WTC11 (cell line): ENCODE measurements around the gene LSM7. TPM values are rescaled to one million over a fixed set of nuclear protein-coding genes. Genes with fewer than 3 reads are reported as not detected.

Source experiments
- ATAC-seq: fragments of 200-7000 bp; cut with Tn5 transposase; 2 replicates; pipeline ENCODE4 v1.10.0; 2021; ENCODE audit warnings: mild to moderate bottlenecking, moderate library complexity
- CTCF ChIA-PET: fragments of 300-600 bp; sonication (Branson Sonifier 250); formaldehyde crosslinking; loops from one replicate; lab custom pipeline; 2021; ENCODE audit warnings: antibody characterized with exemption; lab: Charles Lee
- POLR2A ChIA-PET: fragments of 350-600 bp; sonication (Branson Sonifier 250); formaldehyde crosslinking; loops from one replicate; lab custom pipeline; 2021; ENCODE audit warnings: antibody characterized with exemption; lab: Charles Lee
- DNase-seq: peaks from one replicate; pipeline ENCODE4 v3.0.0; 2021; ENCODE audit warnings: low spot score
- H3K27ac Mint-ChIP-seq: 2 replicates; pipeline ENCODE4 v1.8.0; 2021; ENCODE audit warnings: mixed read lengths
- H3K27me3 Mint-ChIP-seq: 2 replicates; pipeline ENCODE4 v1.8.0; 2021; ENCODE audit warnings: low read depth, mild to moderate bottlenecking, moderate library complexity, mixed read lengths
- H3K36me3 Mint-ChIP-seq: 2 replicates; pipeline ENCODE4 v1.8.0; 2021; ENCODE audit warnings: mixed read lengths
- H3K4me1 Mint-ChIP-seq: 2 replicates; pipeline ENCODE4 v1.8.0; 2022; ENCODE audit warnings: mixed read lengths
- H3K4me3 Mint-ChIP-seq: 2 replicates; pipeline ENCODE4 v1.8.0; 2021; ENCODE audit warnings: mild to moderate bottlenecking, moderate library complexity, mixed read lengths
- H3K9me3 Mint-ChIP-seq: 2 replicates; pipeline ENCODE4 v1.8.0; 2021; ENCODE audit warnings: mixed read lengths
- CBFB ChIP-seq: sonication (generic); formaldehyde crosslinking; IDR thresholded peaks from 2 replicates; pipeline ENCODE4 v1.8.1; 2022; ENCODE audit warnings: mild to moderate bottlenecking, low read depth, missing genetic modification reagents
- FOXK1 ChIP-seq: sonication (generic); formaldehyde crosslinking; IDR thresholded peaks from 2 replicates; pipeline ENCODE4 v1.8.0; 2022; ENCODE audit warnings: mild to moderate bottlenecking, moderate library complexity, missing genetic modification reagents
- GABPB1 ChIP-seq: sonication (generic); formaldehyde crosslinking; IDR thresholded peaks from 2 replicates; pipeline ENCODE4 v1.8.1; 2023; ENCODE audit warnings: mild to moderate bottlenecking, missing genetic modification reagents
- JUN ChIP-seq: sonication (generic); formaldehyde crosslinking; IDR thresholded peaks from 2 replicates; pipeline ENCODE4 v1.8.0; 2023; ENCODE audit warnings: mild to moderate bottlenecking, missing genetic modification reagents
- KAT7 ChIP-seq: sonication (generic); formaldehyde crosslinking; IDR thresholded peaks from 2 replicates; pipeline ENCODE4 v1.8.1; 2023; ENCODE audit warnings: missing genetic modification reagents, mild to moderate bottlenecking, borderline replicate concordance
- NFE2L1 ChIP-seq: sonication (generic); formaldehyde crosslinking; IDR thresholded peaks from 2 replicates; pipeline ENCODE4 v1.8.1; 2023; ENCODE audit warnings: missing genetic modification reagents
- SP1 ChIP-seq: sonication (generic); formaldehyde crosslinking; conservative IDR thresholded peaks from 2 replicates; pipeline ENCODE4 v1.8.1; 2022; ENCODE audit warnings: missing genetic modification reagents
- ZNF121 ChIP-seq: sonication (generic); formaldehyde crosslinking; IDR thresholded peaks from 2 replicates; pipeline ENCODE4 v1.8.0; 2023; ENCODE audit warnings: missing genetic modification reagents
- ZNF219 ChIP-seq: sonication (generic); formaldehyde crosslinking; IDR thresholded peaks from 2 replicates; pipeline ENCODE4 v1.8.0; 2023; ENCODE audit warnings: missing genetic modification reagents, mild to moderate bottlenecking, borderline replicate concordance
- ZNF416 ChIP-seq: fragments of 250-450 bp; sonication (Bioruptor Pico); IDR thresholded peaks from 2 replicates; pipeline ENCODE4 v1.9.0; 2021; ENCODE audit warnings: mild to moderate bottlenecking, inconsistent platforms
- ZNF671 ChIP-seq: fragments of 250-450 bp; sonication (Bioruptor Pico); IDR thresholded peaks from 2 replicates; pipeline ENCODE4 v1.8.0; 2021; ENCODE audit warnings: mild to moderate bottlenecking
- total RNA-seq: library from RNA; stranded (reverse); gene quantifications from 3 replicates; pipeline ENCODE4 v1.2.3, GENCODE V29; 2021
- TF ChIP-seq, protein P1 (sequence below): sonication (generic); formaldehyde crosslinking; IDR thresholded peaks from 2 replicates; pipeline ENCODE4 v1.8.0; 2022; ENCODE audit warnings: mild to moderate bottlenecking, missing genetic modification reagents
- TF ChIP-seq, protein P2 (sequence below): sonication (generic); formaldehyde crosslinking; conservative IDR thresholded peaks from 2 replicates; pipeline ENCODE4 v1.8.1; 2023; ENCODE audit warnings: mild to moderate bottlenecking, low read depth, missing genetic modification reagents, moderate library complexity
- TF ChIP-seq, protein P3 (sequence below): sonication (generic); formaldehyde crosslinking; IDR thresholded peaks from 2 replicates; pipeline ENCODE4 v1.8.1; 2022; ENCODE audit warnings: mild to moderate bottlenecking, moderate library complexity, missing genetic modification reagents
- TF ChIP-seq, protein P4 (sequence below): sonication (generic); formaldehyde crosslinking; IDR thresholded peaks from 2 replicates; pipeline ENCODE4 v1.8.0; 2022; ENCODE audit warnings: mild to moderate bottlenecking, missing genetic modification reagents
- TF ChIP-seq, protein P5 (sequence below): fragments of 250-450 bp; sonication (Bioruptor Pico); IDR thresholded peaks from 2 replicates; pipeline ENCODE4 v1.9.0; 2021; ENCODE audit warnings: mild to moderate bottlenecking
- TF ChIP-seq, protein P6 (sequence below): fragments of 250-450 bp; sonication (Bioruptor Pico); IDR thresholded peaks from 2 replicates; pipeline ENCODE4 v2.1.2; 2022; ENCODE audit warnings: mild to moderate bottlenecking, moderate library complexity
- TF ChIP-seq, protein P7 (sequence below): sonication (generic); formaldehyde crosslinking; IDR thresholded peaks from 2 replicates; pipeline ENCODE4 v1.8.1; 2023; ENCODE audit warnings: mild to moderate bottlenecking, missing genetic modification reagents, moderate library complexity
- TF ChIP-seq, protein P8 (sequence below): sonication (generic); formaldehyde crosslinking; IDR thresholded peaks from 2 replicates; pipeline ENCODE4 v1.8.1; 2023; ENCODE audit warnings: mild to moderate bottlenecking, missing genetic modification reagents
- TF ChIP-seq, protein P9 (sequence below): sonication (generic); formaldehyde crosslinking; IDR thresholded peaks from 2 replicates; pipeline ENCODE4 v1.8.0; 2022; ENCODE audit warnings: mild to moderate bottlenecking, missing genetic modification reagents
- TF ChIP-seq, protein P10 (sequence below): sonication (generic); formaldehyde crosslinking; IDR thresholded peaks from 2 replicates; pipeline ENCODE4 v1.8.1; 2022; ENCODE audit warnings: missing genetic modification reagents, borderline replicate concordance

LSM7 gene
- total RNA-seq, 1 experiment from 2014 or later, result 245 TPM

DNA sequence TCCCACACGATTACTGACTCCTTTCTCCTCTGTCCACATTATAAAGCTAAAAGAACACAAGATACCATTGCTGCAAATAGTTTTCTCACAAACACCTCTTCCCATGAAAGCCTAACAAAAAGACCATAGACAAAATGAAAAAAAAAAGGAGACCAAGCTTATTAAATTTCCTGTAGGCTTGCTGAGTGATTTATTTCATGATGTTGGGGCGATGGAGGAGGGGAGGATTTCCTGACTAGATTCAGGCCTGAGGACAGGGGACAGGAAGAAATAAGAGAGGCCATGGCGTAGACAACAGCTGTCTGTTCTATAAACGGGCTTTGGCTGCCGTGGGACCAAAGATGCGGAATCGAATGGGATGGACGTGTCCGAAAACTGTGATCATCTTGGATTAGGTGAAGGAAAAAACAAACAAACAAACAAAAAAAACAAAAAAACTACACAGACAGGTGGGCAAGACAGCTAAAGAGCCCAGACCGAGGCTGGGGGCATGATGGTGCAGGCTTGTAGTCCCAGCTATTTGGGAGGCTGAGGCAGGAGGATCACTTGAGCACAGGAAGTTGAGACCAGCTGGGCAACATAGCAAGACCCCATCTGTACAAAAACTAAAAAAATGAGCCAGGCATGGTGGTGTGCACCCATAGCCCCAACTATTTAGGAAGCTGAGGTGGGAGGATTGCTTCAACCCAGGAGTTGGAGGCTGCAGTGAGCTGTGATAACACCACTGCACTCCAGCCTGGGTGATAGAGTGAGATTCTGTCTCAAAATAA is 37.0 kb upstream of the LSM7 start:
- TF ChIP-seq CBFB (no peak), GABPB1 (no peak), ZNF671 (CRISPR knock-in tag) (no peak), ZNF121 (CRISPR knock-in tag) (peak; percentile 65; the same call in 1 of the 2 replicates)
- TF ChIP-seq, protein P1, sequence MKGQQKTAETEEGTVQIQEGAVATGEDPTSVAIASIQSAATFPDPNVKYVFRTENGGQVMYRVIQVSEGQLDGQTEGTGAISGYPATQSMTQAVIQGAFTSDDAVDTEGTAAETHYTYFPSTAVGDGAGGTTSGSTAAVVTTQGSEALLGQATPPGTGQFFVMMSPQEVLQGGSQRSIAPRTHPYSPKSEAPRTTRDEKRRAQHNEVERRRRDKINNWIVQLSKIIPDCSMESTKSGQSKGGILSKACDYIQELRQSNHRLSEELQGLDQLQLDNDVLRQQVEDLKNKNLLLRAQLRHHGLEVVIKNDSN (CRISPR knock-in tag), result no peak
- TF ChIP-seq, protein P2, sequence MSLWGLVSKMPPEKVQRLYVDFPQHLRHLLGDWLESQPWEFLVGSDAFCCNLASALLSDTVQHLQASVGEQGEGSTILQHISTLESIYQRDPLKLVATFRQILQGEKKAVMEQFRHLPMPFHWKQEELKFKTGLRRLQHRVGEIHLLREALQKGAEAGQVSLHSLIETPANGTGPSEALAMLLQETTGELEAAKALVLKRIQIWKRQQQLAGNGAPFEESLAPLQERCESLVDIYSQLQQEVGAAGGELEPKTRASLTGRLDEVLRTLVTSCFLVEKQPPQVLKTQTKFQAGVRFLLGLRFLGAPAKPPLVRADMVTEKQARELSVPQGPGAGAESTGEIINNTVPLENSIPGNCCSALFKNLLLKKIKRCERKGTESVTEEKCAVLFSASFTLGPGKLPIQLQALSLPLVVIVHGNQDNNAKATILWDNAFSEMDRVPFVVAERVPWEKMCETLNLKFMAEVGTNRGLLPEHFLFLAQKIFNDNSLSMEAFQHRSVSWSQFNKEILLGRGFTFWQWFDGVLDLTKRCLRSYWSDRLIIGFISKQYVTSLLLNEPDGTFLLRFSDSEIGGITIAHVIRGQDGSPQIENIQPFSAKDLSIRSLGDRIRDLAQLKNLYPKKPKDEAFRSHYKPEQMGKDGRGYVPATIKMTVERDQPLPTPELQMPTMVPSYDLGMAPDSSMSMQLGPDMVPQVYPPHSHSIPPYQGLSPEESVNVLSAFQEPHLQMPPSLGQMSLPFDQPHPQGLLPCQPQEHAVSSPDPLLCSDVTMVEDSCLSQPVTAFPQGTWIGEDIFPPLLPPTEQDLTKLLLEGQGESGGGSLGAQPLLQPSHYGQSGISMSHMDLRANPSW (CRISPR knock-in tag), result no peak
- TF ChIP-seq, protein P3, sequence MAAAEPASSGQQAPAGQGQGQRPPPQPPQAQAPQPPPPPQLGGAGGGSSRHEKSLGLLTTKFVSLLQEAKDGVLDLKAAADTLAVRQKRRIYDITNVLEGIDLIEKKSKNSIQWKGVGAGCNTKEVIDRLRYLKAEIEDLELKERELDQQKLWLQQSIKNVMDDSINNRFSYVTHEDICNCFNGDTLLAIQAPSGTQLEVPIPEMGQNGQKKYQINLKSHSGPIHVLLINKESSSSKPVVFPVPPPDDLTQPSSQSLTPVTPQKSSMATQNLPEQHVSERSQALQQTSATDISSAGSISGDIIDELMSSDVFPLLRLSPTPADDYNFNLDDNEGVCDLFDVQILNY (CRISPR knock-in tag), result no peak
- TF ChIP-seq, protein P4, sequence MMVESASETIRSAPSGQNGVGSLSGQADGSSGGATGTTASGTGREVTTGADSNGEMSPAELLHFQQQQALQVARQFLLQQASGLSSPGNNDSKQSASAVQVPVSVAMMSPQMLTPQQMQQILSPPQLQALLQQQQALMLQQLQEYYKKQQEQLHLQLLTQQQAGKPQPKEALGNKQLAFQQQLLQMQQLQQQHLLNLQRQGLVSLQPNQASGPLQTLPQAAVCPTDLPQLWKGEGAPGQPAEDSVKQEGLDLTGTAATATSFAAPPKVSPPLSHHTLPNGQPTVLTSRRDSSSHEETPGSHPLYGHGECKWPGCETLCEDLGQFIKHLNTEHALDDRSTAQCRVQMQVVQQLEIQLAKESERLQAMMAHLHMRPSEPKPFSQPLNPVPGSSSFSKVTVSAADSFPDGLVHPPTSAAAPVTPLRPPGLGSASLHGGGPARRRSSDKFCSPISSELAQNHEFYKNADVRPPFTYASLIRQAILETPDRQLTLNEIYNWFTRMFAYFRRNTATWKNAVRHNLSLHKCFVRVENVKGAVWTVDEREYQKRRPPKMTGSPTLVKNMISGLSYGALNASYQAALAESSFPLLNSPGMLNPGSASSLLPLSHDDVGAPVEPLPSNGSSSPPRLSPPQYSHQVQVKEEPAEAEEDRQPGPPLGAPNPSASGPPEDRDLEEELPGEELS (CRISPR knock-in tag), result no peak
- TF ChIP-seq, all 79 proteins: peak for 1
- H3K4me3 Mint-ChIP-seq, result no peak overlapping the region
- POLR2A ChIA-PET, result no interaction called here
- H3K9me3 Mint-ChIP-seq, result no peaks in the 10 kb centered on the region
- peaks cover 3% of the 10 kb centered on the region for H3K27me3 Mint-ChIP-seq
- H3K36me3 Mint-ChIP-seq, result no peaks in the 10 kb centered on the region
- DNase-seq (no peak), ATAC-seq (no peak)
- H3K4me1 Mint-ChIP-seq, result peaks cover 4% of the 10 kb centered on the region
- H3K27ac Mint-ChIP-seq, result no peak overlapping the region
- CTCF ChIA-PET, result no interaction called here

DNA sequence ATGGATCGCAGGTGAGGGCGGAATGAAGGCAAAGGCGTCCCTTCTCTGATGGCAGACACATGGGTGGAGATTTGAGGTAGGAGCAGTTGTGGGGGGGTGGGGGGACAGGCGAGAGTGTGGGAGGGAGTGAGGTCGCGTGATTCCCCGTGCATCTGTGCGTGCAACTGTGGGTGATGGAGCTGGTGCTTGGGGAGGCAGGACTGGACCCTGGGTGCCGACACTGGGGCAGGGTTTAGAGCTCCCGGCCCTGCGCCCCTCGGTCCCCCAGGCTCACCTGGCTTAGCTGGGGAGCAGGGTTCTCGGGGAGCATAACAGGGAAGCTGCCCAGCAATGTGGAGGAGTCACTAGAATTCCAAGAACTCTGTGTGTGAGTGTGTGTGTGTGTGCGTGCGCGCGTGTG is 35.0 kb upstream of the LSM7 start:
- Mint-ChIP-seq H3K27me3 (peaks cover 11% of the 10 kb centered on the region), H3K4me3 (no peak overlapping the region), H3K36me3 (no peaks in the 10 kb centered on the region), H3K27ac (no peak overlapping the region), H3K4me1 (peaks cover 5% of the 10 kb centered on the region), H3K9me3 (no peaks in the 10 kb centered on the region)
- ATAC-seq (no peak), DNase-seq (no peak)
- POLR2A ChIA-PET, result no interaction called here
- CTCF ChIA-PET, result interaction anchor here (1.0 kb wide), 1 partner anchor 28 kb away, joined by 3 read pairs; no protein-coding TSS in a partner anchor
- TF ChIP-seq, protein P5, sequence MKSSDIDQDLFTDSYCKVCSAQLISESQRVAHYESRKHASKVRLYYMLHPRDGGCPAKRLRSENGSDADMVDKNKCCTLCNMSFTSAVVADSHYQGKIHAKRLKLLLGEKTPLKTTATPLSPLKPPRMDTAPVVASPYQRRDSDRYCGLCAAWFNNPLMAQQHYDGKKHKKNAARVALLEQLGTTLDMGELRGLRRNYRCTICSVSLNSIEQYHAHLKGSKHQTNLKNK (CRISPR knock-in tag), result no peak
- TF ChIP-seq ZNF416 (CRISPR knock-in tag) (no peak), KAT7 (CRISPR knock-in tag) (no peak), JUN (CRISPR knock-in tag) (no peak), ZNF219 (CRISPR knock-in tag) (no peak), CBFB (no peak), SP1 (CRISPR knock-in tag) (no peak), NFE2L1 (CRISPR knock-in tag) (no peak), FOXK1 (CRISPR knock-in tag) (no peak)
- TF ChIP-seq, protein P6, sequence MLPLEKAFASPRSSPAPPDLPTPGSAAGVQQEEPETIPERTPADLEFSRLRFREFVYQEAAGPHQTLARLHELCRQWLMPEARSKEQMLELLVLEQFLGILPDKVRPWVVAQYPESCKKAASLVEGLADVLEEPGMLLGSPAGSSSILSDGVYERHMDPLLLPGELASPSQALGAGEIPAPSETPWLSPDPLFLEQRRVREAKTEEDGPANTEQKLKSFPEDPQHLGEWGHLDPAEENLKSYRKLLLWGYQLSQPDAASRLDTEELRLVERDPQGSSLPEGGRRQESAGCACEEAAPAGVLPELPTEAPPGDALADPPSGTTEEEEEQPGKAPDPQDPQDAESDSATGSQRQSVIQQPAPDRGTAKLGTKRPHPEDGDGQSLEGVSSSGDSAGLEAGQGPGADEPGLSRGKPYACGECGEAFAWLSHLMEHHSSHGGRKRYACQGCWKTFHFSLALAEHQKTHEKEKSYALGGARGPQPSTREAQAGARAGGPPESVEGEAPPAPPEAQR (CRISPR knock-in tag), result no peak
- TF ChIP-seq, protein P7, sequence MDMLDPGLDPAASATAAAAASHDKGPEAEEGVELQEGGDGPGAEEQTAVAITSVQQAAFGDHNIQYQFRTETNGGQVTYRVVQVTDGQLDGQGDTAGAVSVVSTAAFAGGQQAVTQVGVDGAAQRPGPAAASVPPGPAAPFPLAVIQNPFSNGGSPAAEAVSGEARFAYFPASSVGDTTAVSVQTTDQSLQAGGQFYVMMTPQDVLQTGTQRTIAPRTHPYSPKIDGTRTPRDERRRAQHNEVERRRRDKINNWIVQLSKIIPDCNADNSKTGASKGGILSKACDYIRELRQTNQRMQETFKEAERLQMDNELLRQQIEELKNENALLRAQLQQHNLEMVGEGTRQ (CRISPR knock-in tag), result no peak
- TF ChIP-seq, protein P8, sequence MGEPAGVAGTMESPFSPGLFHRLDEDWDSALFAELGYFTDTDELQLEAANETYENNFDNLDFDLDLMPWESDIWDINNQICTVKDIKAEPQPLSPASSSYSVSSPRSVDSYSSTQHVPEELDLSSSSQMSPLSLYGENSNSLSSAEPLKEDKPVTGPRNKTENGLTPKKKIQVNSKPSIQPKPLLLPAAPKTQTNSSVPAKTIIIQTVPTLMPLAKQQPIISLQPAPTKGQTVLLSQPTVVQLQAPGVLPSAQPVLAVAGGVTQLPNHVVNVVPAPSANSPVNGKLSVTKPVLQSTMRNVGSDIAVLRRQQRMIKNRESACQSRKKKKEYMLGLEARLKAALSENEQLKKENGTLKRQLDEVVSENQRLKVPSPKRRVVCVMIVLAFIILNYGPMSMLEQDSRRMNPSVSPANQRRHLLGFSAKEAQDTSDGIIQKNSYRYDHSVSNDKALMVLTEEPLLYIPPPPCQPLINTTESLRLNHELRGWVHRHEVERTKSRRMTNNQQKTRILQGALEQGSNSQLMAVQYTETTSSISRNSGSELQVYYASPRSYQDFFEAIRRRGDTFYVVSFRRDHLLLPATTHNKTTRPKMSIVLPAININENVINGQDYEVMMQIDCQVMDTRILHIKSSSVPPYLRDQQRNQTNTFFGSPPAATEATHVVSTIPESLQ, result no peak
- TF ChIP-seq, protein P9, sequence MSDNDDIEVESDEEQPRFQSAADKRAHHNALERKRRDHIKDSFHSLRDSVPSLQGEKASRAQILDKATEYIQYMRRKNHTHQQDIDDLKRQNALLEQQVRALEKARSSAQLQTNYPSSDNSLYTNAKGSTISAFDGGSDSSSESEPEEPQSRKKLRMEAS (CRISPR knock-in tag), result no peak
- TF ChIP-seq, protein P10, sequence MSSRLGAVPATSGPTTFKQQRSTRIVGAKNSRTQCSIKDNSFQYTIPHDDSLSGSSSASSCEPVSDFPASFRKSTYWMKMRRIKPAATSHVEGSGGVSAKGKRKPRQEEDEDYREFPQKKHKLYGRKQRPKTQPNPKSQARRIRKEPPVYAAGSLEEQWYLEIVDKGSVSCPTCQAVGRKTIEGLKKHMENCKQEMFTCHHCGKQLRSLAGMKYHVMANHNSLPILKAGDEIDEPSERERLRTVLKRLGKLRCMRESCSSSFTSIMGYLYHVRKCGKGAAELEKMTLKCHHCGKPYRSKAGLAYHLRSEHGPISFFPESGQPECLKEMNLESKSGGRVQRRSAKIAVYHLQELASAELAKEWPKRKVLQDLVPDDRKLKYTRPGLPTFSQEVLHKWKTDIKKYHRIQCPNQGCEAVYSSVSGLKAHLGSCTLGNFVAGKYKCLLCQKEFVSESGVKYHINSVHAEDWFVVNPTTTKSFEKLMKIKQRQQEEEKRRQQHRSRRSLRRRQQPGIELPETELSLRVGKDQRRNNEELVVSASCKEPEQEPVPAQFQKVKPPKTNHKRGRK, result no peak
